ENCODE results near the gene AHDC1.

DNA sequence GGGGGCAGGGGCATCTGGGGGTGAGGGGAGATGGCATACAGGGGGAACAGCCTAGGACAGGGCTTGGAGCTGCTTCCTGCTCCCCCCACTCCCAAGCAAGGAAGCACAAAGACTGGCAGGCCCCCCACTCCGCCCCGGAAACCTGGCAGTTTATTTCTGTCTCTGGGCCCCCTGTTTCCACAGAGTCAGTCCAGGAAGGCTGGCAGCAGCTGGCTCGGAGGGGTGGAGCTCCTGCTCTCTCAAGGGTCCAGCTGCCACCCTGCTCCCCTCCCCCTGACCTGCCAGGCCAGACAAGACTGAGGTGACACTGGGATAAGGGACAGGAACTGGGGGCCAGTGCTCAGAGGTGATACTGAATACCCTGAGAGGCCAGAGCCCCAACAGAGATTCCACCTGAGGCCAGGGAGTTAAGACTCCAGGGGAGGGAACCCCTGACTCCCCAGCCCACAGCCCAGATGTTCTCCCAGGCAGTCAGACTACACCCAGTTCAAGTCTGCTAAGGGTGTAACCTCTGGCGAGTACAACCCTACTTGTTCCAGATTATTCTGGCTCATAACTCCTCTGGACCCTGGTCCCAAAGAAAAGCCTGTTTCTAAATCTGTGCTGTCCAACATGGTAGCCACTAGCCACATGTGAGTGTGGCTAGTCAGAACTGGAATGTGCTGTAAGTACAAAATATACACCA lies 26.3 kb downstream of the AHDC1 start:
- TF ChIP-seq, protein P1, sequence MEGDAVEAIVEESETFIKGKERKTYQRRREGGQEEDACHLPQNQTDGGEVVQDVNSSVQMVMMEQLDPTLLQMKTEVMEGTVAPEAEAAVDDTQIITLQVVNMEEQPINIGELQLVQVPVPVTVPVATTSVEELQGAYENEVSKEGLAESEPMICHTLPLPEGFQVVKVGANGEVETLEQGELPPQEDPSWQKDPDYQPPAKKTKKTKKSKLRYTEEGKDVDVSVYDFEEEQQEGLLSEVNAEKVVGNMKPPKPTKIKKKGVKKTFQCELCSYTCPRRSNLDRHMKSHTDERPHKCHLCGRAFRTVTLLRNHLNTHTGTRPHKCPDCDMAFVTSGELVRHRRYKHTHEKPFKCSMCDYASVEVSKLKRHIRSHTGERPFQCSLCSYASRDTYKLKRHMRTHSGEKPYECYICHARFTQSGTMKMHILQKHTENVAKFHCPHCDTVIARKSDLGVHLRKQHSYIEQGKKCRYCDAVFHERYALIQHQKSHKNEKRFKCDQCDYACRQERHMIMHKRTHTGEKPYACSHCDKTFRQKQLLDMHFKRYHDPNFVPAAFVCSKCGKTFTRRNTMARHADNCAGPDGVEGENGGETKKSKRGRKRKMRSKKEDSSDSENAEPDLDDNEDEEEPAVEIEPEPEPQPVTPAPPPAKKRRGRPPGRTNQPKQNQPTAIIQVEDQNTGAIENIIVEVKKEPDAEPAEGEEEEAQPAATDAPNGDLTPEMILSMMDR (conservative IDR thresholded peaks at IDR 0.05; ENCODE audit: low read length) = no peak
- TF ChIP-seq EZH2phosphoT487 (IDR thresholded peaks at IDR 0.05; ENCODE audit: borderline replicate concordance, low read depth, low read length) = no peak
